ENCODE measurements around the gene UBE2G2.

DNA sequence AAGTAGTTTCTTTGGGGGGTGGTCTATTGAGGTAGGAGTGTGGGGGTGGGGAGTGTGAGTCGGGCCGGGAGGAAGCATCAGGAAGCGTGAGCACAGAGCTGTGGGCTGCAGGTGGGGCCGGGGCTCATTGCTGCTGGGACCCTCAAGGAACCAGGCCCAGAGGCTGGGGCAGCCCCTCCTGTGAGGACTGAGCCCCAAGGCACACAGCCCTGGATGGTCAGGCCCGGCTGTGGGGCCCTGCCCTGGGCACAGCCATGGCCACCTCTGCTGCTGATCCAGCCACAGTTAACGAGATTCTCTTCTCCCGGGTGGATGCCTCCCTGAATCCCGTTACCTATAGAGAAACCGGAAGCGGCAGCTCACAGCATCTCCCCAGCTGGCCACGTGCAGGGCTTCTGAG lies 39.2 kb upstream of the UBE2G2 start:
- TF ChIP-seq, protein P1, sequence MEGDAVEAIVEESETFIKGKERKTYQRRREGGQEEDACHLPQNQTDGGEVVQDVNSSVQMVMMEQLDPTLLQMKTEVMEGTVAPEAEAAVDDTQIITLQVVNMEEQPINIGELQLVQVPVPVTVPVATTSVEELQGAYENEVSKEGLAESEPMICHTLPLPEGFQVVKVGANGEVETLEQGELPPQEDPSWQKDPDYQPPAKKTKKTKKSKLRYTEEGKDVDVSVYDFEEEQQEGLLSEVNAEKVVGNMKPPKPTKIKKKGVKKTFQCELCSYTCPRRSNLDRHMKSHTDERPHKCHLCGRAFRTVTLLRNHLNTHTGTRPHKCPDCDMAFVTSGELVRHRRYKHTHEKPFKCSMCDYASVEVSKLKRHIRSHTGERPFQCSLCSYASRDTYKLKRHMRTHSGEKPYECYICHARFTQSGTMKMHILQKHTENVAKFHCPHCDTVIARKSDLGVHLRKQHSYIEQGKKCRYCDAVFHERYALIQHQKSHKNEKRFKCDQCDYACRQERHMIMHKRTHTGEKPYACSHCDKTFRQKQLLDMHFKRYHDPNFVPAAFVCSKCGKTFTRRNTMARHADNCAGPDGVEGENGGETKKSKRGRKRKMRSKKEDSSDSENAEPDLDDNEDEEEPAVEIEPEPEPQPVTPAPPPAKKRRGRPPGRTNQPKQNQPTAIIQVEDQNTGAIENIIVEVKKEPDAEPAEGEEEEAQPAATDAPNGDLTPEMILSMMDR (IDR thresholded peaks at IDR 0.05), result no peak
- TF ChIP-seq POLR2A (IDR thresholded peaks at IDR 0.05), result no peak

Measured in prostate gland (tissue), 2 donors.